ENCODE data around the gene MAGEA9.

- TF ChIP-seq, protein P1, sequence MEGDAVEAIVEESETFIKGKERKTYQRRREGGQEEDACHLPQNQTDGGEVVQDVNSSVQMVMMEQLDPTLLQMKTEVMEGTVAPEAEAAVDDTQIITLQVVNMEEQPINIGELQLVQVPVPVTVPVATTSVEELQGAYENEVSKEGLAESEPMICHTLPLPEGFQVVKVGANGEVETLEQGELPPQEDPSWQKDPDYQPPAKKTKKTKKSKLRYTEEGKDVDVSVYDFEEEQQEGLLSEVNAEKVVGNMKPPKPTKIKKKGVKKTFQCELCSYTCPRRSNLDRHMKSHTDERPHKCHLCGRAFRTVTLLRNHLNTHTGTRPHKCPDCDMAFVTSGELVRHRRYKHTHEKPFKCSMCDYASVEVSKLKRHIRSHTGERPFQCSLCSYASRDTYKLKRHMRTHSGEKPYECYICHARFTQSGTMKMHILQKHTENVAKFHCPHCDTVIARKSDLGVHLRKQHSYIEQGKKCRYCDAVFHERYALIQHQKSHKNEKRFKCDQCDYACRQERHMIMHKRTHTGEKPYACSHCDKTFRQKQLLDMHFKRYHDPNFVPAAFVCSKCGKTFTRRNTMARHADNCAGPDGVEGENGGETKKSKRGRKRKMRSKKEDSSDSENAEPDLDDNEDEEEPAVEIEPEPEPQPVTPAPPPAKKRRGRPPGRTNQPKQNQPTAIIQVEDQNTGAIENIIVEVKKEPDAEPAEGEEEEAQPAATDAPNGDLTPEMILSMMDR (IDR thresholded peaks at IDR 0.05; ENCODE audit: insufficient read depth, low read length): no peak
- TF ChIP-seq, protein P2, sequence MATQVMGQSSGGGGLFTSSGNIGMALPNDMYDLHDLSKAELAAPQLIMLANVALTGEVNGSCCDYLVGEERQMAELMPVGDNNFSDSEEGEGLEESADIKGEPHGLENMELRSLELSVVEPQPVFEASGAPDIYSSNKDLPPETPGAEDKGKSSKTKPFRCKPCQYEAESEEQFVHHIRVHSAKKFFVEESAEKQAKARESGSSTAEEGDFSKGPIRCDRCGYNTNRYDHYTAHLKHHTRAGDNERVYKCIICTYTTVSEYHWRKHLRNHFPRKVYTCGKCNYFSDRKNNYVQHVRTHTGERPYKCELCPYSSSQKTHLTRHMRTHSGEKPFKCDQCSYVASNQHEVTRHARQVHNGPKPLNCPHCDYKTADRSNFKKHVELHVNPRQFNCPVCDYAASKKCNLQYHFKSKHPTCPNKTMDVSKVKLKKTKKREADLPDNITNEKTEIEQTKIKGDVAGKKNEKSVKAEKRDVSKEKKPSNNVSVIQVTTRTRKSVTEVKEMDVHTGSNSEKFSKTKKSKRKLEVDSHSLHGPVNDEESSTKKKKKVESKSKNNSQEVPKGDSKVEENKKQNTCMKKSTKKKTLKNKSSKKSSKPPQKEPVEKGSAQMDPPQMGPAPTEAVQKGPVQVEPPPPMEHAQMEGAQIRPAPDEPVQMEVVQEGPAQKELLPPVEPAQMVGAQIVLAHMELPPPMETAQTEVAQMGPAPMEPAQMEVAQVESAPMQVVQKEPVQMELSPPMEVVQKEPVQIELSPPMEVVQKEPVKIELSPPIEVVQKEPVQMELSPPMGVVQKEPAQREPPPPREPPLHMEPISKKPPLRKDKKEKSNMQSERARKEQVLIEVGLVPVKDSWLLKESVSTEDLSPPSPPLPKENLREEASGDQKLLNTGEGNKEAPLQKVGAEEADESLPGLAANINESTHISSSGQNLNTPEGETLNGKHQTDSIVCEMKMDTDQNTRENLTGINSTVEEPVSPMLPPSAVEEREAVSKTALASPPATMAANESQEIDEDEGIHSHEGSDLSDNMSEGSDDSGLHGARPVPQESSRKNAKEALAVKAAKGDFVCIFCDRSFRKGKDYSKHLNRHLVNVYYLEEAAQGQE (IDR thresholded peaks at IDR 0.05; ENCODE audit: insufficient replicate concordance, low read depth): no peak
- TF ChIP-seq SPI1 (IDR thresholded peaks at IDR 0.05; ENCODE audit: borderline replicate concordance, low read depth) (no peak), POLR2AphosphoS5 (IDR thresholded peaks at IDR 0.05; ENCODE audit: low read depth) (no peak), GABPA (IDR thresholded peaks at IDR 0.05; ENCODE audit: low read depth) (no peak)
Measured at GRCh38 chrX:149799095-149799714, 17.5 kb downstream of the MAGEA9 start.

Data from HL-60 (cell line).